GM21529 (cell line): ENCODE results near the gene PTRH2.
A peak's percentile ranks its signal among the peaks of the same experiment; 100 is the strongest.
"Not testable (repeated sequence)": the region's sequence is repeated elsewhere in the genome, so short reads cannot be mapped to it uniquely, and the experiment has no call there.

Source experiments
- ATAC-seq: cut with Tn5 transposase; IDR thresholded peaks from one replicate; pipeline ENCODE4 v1.9.1; 2021; ENCODE audit not compliant: unreplicated experiment

The PTRH2 gene

GRCh38 chr17:59707149-59707970 lies at the start of gene PTRH2, which contains the start of gene VMP1:
Gene PTRH2, minus strand, starts transcription at chr17:59707430. Its CDS starts 9,452 bp downstream, at chr17:59697978.
Gene VMP1, plus strand, starts transcription at chr17:59707654. Its CDS starts 23,793 bp downstream, at chr17:59731447.
- ATAC-seq = peak; percentile 97

GRCh38 chr17:59756236-59756818 lies 49.1 kb upstream of the PTRH2 start:
- no peak for ATAC-seq

GRCh38 chr17:59755069-59755468 lies 47.8 kb upstream of the PTRH2 start:
- not testable (repeated sequence) for ATAC-seq

GRCh38 chr17:59754552-59754951 lies 47.3 kb upstream of the PTRH2 start:
- no peak for ATAC-seq

GRCh38 chr17:59753522-59754467 lies 46.6 kb upstream of the PTRH2 start:
- ATAC-seq = no peak

GRCh38 chr17:59752922-59753321 lies 45.7 kb upstream of the PTRH2 start:
- no peak for ATAC-seq

GRCh38 chr17:59752446-59752845 lies 45.2 kb upstream of the PTRH2 start:
- ATAC-seq = no peak

GRCh38 chr17:59751955-59752413 lies 44.8 kb upstream of the PTRH2 start:
- ATAC-seq = peak; percentile 63

GRCh38 chr17:59748591-59748990 lies 41.4 kb upstream of the PTRH2 start:
- no peak for ATAC-seq

- no peak for ATAC-seq
Observed at GRCh38 chr17:59746849-59747445, 39.7 kb upstream of the PTRH2 start.

GRCh38 chr17:59745040-59745439 lies 37.8 kb upstream of the PTRH2 start:
- no peak for ATAC-seq

- no peak for ATAC-seq
Observed at GRCh38 chr17:59743842-59744241, 36.6 kb upstream of the PTRH2 start.

- no peak for ATAC-seq
Observed at GRCh38 chr17:59737324-59737723, 30.1 kb upstream of the PTRH2 start.

GRCh38 chr17:59734226-59734625 lies 27.0 kb upstream of the PTRH2 start:
- no peak for ATAC-seq

- ATAC-seq = no peak
Observed at GRCh38 chr17:59733697-59734096, 26.5 kb upstream of the PTRH2 start.

- no peak for ATAC-seq
Observed at GRCh38 chr17:59730268-59730834, 23.1 kb upstream of the PTRH2 start.

- no peak for ATAC-seq
Observed at GRCh38 chr17:59727817-59728533, 20.7 kb upstream of the PTRH2 start.

GRCh38 chr17:59725691-59726090 lies 18.5 kb upstream of the PTRH2 start:
- no peak for ATAC-seq

GRCh38 chr17:59723607-59724006 lies 16.4 kb upstream of the PTRH2 start:
- no peak for ATAC-seq

GRCh38 chr17:59723041-59723440 lies 15.8 kb upstream of the PTRH2 start:
- ATAC-seq = no peak
